GOT3 (cell line): ENCODE results near the gene MRPL10.

Experiments
- DNase-seq: peaks from one replicate; lab custom pipeline; 2025; ENCODE audit warnings: mixed read lengths; lab: John Stamatoyannopoulos, UW

The MRPL10 gene

GRCh38 chr17:47840001-47840741 lies 8.8 kb upstream of the MRPL10 start:
- no peak for DNase-seq

DNA sequence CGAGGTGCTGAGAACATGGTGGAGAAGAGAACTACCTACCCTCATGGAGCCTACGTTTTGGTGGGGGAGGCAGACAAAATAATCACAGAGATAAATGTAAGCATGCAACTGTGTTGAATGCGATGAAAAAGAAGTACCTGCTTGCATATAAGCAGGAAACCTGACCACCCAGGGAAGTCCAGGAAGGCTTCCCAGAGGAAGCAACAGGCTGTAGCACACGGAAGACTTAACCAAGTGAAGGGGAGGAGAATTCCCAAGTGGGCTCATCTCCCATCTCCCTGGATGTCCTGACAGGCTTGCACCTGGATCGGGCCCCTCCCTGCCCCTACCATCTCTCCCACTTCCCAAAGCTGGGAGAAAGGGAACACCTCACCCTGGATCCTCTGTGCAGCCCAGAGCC lies 7.7 kb upstream of the MRPL10 start:
- no peak for DNase-seq

GRCh38 chr17:47838636-47839035 lies 7.3 kb upstream of the MRPL10 start:
- DNase-seq: no peak

DNA sequence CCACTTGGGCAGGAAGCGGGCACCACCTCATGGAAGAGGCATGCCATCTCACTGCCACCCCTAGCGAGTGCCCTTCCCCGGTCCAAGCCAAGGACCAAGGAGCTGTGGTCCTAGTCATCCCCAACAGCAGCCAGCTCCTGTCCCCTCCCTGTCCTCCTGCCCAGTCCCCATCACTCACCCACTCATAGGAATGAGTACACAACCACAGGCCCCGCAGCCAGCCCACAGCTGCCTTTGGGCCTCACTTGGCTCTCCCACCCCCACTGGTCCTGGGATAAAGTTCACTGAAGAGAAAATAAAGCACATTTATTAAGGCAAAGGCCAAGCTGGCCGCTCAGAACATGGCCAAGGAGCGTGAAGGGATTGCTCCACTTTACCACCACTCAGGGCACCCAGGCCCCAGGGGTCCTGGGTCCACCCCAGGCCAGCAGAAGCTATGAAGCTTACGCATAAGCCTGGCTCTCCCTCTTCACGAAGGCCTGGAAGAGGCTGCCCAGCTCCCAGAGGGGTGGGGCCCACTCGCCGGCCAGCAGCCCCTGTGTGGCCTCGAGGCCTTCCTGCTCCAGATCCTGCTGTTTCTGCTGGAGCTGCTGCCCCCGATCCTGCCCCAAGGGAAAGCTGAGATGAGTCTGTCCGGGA lies 6.2 kb upstream of the MRPL10 start:
- DNase-seq: no peak

DNA sequence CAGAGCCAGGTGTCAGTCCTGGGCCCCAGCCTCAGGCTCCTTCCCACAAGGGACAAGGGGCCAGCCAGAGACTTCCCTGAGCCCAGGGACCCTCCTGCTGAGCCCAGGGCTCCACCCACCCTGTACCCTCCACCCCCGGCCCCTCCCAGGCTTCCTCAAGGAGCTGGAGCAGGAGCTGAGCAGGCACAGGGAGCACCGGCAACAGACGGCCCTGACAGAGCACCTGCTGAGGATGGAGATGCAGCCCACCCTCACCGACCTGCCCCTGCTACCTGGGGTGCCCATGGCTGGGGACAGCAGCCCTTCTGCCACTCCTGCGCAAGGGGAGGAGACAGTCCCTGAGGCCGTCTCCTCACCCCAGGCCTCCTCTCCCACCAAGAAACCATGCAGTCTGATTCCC lies 5.3 kb upstream of the MRPL10 start:
- no peak for DNase-seq

- DNase-seq: no peak
Measured at GRCh38 chr17:47834756-47835155, 3.4 kb upstream of the MRPL10 start.

GRCh38 chr17:47831934-47832327 lies 590 bp upstream of the MRPL10 start:
- no peak for DNase-seq

DNA sequence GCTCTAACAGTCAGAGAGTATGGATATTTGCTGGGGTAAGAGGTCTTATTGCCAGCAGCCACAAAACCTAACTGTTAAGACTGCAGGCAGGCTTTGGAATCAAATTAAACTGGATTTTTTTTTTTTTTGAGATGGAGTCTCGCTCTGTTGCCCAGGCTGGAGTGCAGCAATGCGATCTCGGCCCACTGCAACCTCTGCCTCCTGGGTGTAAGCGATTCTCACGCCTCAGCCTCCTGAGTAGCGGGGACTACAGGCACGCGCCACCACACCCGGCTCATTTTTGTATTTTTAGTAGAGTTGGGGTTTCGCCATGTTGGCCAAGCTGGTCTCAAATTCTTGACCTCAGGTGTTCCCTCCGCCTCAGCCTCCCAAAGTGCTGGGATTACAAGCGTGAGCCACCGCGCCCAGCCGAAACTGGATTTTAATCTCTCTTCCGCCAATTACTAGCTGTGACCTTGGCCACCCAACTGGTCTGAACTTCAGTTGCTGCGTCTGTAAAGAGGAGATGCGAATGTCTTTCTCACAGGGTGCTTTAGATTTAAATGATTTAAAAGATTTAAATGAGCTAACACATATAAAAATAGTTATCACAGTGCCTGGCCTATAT lies 842 bp downstream of the MRPL10 start:
- DNase-seq: no peak

GRCh38 chr17:47829870-47830269 lies 1.5 kb downstream of the MRPL10 start:
- no peak for DNase-seq

DNA sequence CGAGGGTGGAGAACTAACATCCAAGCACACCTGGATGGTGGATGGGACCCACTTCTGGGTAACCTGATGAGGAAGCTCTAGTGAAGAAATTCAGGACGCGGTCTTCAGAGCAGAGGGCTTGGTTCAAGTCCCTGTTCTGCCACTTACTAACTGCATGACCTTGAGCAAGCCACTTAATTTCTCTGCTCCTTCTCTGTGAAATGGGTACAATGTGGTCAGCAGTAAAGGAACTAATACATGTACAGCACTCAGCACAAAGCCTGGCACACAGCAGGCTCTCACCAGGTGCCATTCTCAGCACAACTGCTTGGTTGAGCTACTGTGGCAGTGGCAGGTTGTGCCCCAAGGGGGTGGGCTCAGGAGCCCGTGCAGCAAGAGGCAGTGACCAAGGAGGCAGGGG lies 7.8 kb downstream of the MRPL10 start:
- no peak for DNase-seq

DNA sequence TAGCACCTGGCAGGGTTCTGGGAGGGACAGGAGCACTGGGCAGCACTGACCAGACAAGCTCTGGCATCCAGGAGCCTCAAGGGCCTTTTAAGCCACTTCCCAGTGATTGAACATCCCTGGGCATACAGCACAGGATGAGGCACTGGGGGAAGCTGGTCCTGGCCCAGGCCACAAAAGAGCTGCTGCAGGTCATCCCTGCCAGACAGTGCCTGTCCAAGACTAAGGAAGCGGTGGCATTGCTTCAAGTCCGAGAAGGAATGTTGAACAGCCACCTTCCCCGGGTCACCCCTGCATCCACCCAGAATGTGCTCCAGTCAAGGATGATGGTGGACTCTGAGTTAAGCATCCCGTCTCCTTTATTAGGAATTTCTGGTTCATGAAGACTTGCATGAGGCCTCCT lies 8.6 kb downstream of the MRPL10 start:
- DNase-seq: no peak

DNA sequence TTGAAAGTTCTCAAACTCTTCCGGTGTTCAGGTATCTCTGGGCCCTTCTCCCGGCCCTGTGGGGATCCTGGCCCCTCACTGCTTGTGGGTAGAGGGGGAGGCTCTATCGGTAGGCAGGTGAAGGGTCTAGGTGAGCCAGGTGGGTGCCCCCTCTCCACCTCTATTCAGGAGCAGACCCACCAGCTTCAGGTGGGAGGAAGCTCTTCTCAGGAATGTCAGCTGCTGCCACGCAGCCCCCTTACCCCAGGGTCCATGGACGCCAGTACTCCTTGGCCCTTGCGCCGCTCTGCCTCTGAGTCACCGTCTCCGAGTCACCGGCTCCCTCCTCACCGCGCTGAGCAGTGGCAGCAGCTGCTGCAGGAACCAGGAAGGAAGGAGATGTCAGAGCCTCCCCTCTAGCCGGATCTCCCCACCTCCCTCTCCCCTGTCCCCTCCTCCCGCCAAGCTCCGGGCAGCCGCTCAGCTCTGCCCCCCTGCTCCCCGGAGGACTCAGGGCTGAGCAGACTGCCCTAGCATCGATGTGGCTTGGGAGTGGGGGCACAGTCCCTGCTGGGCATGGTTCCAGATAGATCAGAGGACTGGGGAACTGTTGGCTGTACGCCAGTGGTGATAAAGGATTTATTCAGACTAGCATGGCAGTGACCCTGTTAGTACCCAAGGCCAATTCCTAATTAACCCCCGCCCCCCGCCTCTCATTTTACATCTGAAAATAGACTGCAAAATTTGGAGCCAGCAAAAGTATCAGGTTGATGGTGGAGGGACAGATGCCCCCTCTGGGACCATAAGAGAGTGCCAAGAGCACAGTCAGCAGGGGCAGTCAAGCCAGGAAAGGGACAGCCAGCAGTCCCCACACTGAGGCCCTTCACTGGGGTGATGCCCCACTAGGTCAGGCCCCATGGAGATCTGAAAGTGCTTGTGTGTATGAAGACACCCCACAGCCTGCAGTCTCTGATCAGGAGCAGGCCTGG lies 9.6 kb downstream of the MRPL10 start, which contains the start of gene OSBPL7:
Gene OSBPL7 (minus strand): TSS at position 371 of the 968 bp plus-strand sequence. CDS start 1,516 bp downstream, outside the sequence.
- peak; percentile 22 for DNase-seq

- DNase-seq: no peak
Measured at GRCh38 chr17:47821031-47821423, 10.3 kb downstream of the MRPL10 start.

- no peak for DNase-seq
Measured at GRCh38 chr17:47820033-47820789, 11.1 kb downstream of the MRPL10 start.

GRCh38 chr17:47819475-47819874 lies 11.9 kb downstream of the MRPL10 start:
- no peak for DNase-seq

GRCh38 chr17:47818002-47818695 lies 13.2 kb downstream of the MRPL10 start:
- DNase-seq: no peak

DNA sequence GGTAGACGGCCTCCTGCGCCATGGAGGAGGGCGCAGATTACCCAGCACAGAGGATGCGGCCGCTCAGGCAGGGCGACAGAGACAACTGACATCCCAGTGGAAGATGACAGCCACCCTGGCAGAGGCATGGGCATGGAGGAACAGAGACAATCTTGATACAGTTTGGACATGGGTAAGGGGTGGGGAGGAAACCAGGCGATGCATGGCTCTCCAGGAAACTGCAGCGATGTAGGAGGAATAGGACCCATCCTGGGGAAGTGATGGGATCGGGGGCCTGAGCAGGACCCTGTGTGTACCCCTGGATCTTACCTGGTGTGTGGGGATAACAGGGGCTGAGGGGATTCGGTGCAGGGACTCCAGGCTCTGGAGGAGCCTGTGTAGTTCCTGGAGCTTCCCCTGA lies 14.4 kb downstream of the MRPL10 start:
- no peak for DNase-seq

DNA sequence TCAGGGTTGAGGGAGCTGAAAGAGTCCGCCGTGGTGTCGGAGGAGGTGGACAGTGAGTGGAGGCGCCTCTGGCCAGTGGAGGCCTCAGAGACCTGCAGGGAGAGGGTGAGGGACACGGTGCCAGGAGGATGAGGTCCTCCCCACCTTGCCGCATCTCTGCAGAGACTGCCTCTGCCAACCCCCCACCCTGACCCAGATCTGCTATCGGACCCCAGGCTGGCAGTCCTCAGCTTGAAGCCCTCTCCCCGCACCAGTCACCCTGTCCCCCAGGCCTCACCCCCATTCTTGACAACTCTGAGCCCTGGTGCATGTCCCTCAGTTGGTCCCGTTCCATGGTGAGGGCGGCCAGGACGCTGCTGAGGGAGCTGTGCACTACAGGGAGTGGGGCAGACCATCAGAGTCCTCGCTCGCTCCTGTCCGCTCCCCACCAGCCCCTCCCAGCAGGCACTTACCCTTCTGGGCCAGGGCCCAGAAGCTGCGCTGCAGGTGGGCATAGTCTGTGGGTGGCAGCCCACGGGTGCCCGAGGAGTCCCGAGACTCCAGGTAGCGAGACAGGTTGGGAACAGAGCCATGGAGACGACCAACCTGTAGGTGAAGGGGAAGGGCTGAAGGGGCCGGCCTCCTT lies 15.1 kb downstream of the MRPL10 start:
- DNase-seq: no peak

- no peak for DNase-seq
Measured at GRCh38 chr17:47815106-47815918, 16.0 kb downstream of the MRPL10 start.
